GM23338 (cell line): ENCODE measurements around the gene CHI3L1.

Experiments used
- CTCF ChIP-seq, 2 experiments: fragments of 200-600 bp in 1 of 2; sonication (generic) in 1 of 2; conservative IDR thresholded peaks; 2 replicates each; pipeline versions ENCODE4 v1.5.1 to v1.6.1; 2016 to 2017; ENCODE audit warnings: antibody characterized with exemption in 2 of 2, low read depth in 2 of 2, mild to moderate bottlenecking in 2 of 2, moderate library complexity in 1 of 2
- EZH2 ChIP-seq: fragments of 200-600 bp; sonication (generic); IDR thresholded peaks from one replicate; pipeline ENCODE4 v1.8.0; 2017; ENCODE audit warnings: antibody characterized with exemption, mild to moderate bottlenecking, low read depth; ENCODE audit not compliant: unreplicated experiment
- POLR2AphosphoS5 ChIP-seq: IDR thresholded peaks from 2 replicates; pipeline ENCODE4 v1.6.1; 2016; ENCODE audit warnings: antibody characterized with exemption, low read depth

- TF ChIP-seq CTCF (conservative IDR thresholded peaks at IDR 0.05; ENCODE audit: low read depth in 2 of 2), result peak; percentile 72 to 98
- no peak for TF ChIP-seq EZH2
- TF ChIP-seq POLR2AphosphoS5, result no peak
Observed at GRCh38 chr1:203172184-203173010, 14.1 kb downstream of the CHI3L1 start.
